Neural progenitor cell (in vitro differentiated cells): ENCODE results near the gene ZNF32.

Experiments used
- EZH2 ChIP-seq: fragments of 200-600 bp; sonication (generic); IDR thresholded peaks from 2 replicates; pipeline ENCODE4 v1.6.1; 2017; ENCODE audit warnings: antibody characterized with exemption, mild to moderate bottlenecking, moderate library complexity
- EZH2phosphoT487 ChIP-seq: fragments of 200-600 bp; sonication (generic); IDR thresholded peaks from 2 replicates; pipeline ENCODE4 v1.6.1; 2017; ENCODE audit warnings: antibody characterized with exemption
- TF ChIP-seq, protein P1 (sequence below): fragments of 200-600 bp; sonication (generic); IDR thresholded peaks from 2 replicates; pipeline ENCODE4 v1.5.1; 2017; ENCODE audit warnings: antibody characterized with exemption, mild to moderate bottlenecking

DNA sequence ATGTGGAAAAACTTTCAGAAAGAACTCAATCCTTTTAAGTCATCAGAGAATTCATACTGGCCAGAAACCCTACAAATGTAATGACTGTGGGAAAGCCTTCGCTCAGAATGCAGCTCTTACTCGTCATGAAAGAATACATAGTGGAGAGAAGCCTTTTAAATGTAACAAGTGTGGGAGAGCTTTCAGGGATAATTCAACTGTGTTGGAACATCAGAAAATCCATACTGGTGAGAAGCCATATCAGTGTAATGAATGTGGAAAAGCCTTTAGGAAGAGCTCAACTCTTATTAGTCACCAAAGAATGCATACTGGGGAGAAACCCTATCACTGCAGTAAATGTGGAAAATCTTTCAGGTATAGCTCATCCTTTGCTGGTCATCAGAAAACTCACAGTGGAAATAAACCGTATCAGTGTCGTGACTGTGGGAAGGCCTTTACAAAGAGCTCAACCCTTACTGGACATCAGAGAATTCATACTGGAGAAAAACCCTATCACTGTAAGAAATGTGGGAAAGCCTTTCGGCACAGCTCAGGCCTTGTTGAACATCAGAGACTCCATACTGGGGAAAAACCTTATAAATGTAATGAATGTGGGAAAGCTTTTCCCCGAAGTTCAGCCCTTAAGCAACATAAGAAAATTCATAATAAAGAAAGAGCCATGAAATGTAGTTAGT is 31.8 kb downstream of the ZNF32 start:
- TF ChIP-seq EZH2 (no peak), EZH2phosphoT487 (no peak)
- TF ChIP-seq, protein P1, sequence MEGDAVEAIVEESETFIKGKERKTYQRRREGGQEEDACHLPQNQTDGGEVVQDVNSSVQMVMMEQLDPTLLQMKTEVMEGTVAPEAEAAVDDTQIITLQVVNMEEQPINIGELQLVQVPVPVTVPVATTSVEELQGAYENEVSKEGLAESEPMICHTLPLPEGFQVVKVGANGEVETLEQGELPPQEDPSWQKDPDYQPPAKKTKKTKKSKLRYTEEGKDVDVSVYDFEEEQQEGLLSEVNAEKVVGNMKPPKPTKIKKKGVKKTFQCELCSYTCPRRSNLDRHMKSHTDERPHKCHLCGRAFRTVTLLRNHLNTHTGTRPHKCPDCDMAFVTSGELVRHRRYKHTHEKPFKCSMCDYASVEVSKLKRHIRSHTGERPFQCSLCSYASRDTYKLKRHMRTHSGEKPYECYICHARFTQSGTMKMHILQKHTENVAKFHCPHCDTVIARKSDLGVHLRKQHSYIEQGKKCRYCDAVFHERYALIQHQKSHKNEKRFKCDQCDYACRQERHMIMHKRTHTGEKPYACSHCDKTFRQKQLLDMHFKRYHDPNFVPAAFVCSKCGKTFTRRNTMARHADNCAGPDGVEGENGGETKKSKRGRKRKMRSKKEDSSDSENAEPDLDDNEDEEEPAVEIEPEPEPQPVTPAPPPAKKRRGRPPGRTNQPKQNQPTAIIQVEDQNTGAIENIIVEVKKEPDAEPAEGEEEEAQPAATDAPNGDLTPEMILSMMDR = no peak
